ENCODE measurements around the gene IGSF9B. TPM values are rescaled to one million over a fixed set of nuclear protein-coding genes. Genes with fewer than 3 reads are reported as not detected.

IGSF9B gene
- total RNA-seq, 1 experiment from 2014 or later: not detected

DNA sequence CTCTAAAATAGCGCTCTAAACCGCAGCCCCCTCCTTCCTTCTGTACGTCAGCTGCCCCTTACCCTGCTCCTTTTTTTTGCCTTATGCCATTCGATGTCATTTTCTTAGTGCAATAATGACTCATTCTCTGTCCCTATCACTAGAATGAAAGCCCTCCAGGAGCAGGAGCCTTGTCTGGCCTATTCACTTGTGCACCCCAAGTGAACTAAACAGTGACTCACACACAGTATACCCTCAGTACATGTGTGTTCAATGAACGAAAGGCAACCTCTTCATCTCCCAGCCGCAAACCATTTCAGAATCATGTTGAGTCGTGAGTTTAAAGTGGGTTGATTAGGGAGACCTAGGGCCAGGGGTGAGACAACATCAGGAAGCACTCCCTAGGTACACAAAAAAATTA is 60.7 kb downstream of the IGSF9B start:
- Histone ChIP-seq H3K9me3 (ENCODE audit: insufficient read depth, low read depth) (no peaks in the 10 kb centered on the region), H3K4me3 (no peak overlapping the region), H3K9me2 (ENCODE audit: insufficient read depth) (no peaks in the 10 kb centered on the region), H3K4me2 (no peak overlapping the region), H2AFZ (no peak overlapping the region), H3K79me2 (ENCODE audit: low read depth) (no peaks in the 10 kb centered on the region), H4K20me1 (ENCODE audit: insufficient read depth) (no peaks in the 10 kb centered on the region), H3K27me3 (ENCODE audit: insufficient read depth, low read depth) (peaks cover 78% of the 10 kb centered on the region), H3K36me3 (ENCODE audit: low read depth) (no peaks in the 10 kb centered on the region), H3K27ac (no peak overlapping the region), H3K4me1 (replicated peaks; ENCODE audit: insufficient read depth) (no peaks in the 10 kb centered on the region), H3F3A (ENCODE audit: insufficient read depth, low read depth) (no peaks in the 10 kb centered on the region)
- intact Hi-C loops (cut with micrococcal nuclease; ENCODE audit: unreplicated experiment): no loop called here
- ChIA-PET CTCF (no interaction called here), POLR2A (ENCODE audit: unreplicated experiment) (no interaction called here)
- no TSS peak for BruUV-seq (replicated peaks)
- TF ChIP-seq EZH2 (IDR thresholded peaks at IDR 0.05; ENCODE audit: low read depth): no peak
- TF ChIP-seq, protein P1, sequence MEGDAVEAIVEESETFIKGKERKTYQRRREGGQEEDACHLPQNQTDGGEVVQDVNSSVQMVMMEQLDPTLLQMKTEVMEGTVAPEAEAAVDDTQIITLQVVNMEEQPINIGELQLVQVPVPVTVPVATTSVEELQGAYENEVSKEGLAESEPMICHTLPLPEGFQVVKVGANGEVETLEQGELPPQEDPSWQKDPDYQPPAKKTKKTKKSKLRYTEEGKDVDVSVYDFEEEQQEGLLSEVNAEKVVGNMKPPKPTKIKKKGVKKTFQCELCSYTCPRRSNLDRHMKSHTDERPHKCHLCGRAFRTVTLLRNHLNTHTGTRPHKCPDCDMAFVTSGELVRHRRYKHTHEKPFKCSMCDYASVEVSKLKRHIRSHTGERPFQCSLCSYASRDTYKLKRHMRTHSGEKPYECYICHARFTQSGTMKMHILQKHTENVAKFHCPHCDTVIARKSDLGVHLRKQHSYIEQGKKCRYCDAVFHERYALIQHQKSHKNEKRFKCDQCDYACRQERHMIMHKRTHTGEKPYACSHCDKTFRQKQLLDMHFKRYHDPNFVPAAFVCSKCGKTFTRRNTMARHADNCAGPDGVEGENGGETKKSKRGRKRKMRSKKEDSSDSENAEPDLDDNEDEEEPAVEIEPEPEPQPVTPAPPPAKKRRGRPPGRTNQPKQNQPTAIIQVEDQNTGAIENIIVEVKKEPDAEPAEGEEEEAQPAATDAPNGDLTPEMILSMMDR (conservative IDR thresholded peaks at IDR 0.05): no peak
- DNase-seq: no peak

DNA sequence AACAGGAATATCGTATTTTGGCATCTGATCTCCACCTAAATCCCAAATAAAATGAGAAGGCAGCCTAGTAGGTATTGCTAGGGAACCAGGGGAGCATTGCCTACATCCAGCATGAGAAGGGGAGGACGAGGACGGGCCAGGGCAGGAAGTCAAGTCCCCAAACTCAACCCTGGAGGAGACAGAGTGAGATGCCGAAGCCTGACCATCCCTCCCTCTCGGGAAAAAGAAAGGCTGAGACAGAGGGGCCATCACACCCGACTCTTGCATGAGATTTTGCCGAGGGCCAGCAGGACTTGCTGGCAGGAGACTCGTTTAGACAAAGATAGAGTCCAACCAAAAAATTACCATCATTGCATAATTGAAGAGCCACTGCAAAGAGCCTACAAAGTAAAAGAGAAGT is 61.2 kb downstream of the IGSF9B start:
- H3K27ac ChIP-seq: no peak overlapping the region
- CTCF ChIA-PET: no interaction called here
- TF ChIP-seq, protein P1 (conservative IDR thresholded peaks at IDR 0.05): no peak
- TF ChIP-seq EZH2 (IDR thresholded peaks at IDR 0.05; ENCODE audit: low read depth): no peak
- H3K4me2 ChIP-seq: no peak overlapping the region
- peaks cover 73% of the 10 kb centered on the region for H3K27me3 ChIP-seq (ENCODE audit: insufficient read depth, low read depth)
- H3K36me3 ChIP-seq (ENCODE audit: low read depth): no peaks in the 10 kb centered on the region
- H3K79me2 ChIP-seq (ENCODE audit: low read depth): no peaks in the 10 kb centered on the region
- BruUV-seq (replicated peaks): no TSS peak
- intact Hi-C loops (cut with micrococcal nuclease; ENCODE audit: unreplicated experiment): no loop called here
- H2AFZ ChIP-seq: no peak overlapping the region
- no peak for DNase-seq
- H3F3A ChIP-seq (ENCODE audit: insufficient read depth, low read depth): no peaks in the 10 kb centered on the region
- H4K20me1 ChIP-seq (ENCODE audit: insufficient read depth): no peaks in the 10 kb centered on the region
- H3K4me3 ChIP-seq: no peak overlapping the region
- POLR2A ChIA-PET (ENCODE audit: unreplicated experiment): no interaction called here
- no peaks in the 10 kb centered on the region for H3K4me1 ChIP-seq (replicated peaks; ENCODE audit: insufficient read depth)
- H3K9me2 ChIP-seq (ENCODE audit: insufficient read depth): no peaks in the 10 kb centered on the region
- no peaks in the 10 kb centered on the region for H3K9me3 ChIP-seq (ENCODE audit: insufficient read depth, low read depth)

DNA sequence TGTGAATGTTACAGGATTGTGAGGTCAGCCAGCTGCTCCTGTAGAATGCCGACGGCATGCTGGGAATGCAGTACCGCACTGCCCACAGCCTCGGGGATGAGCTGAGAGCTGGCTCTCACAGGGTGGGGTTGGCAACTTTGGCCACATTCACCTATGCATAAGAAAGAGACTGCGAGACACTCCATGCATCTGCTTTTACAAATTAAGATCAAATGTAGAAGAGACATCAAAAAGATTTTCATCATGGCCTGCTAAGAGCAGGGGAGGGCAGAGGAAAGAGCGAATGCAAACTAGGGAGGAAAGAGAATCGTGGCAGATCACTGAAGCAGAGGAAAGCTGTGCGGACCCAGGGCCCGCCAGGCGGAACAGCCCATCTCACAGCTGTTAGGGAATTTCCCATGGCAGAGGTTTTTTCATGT is 61.7 kb downstream of the IGSF9B start:
- BruUV-seq (replicated peaks): no TSS peak
- H3K36me3 ChIP-seq (ENCODE audit: low read depth): no peaks in the 10 kb centered on the region
- no peaks in the 10 kb centered on the region for H3K9me2 ChIP-seq (ENCODE audit: insufficient read depth)
- H2AFZ ChIP-seq: no peak overlapping the region
- H4K20me1 ChIP-seq (ENCODE audit: insufficient read depth): no peaks in the 10 kb centered on the region
- TF ChIP-seq EZH2 (IDR thresholded peaks at IDR 0.05; ENCODE audit: low read depth): no peak
- TF ChIP-seq, protein P1 (conservative IDR thresholded peaks at IDR 0.05): no peak
- intact Hi-C loops (cut with micrococcal nuclease; ENCODE audit: unreplicated experiment): no loop called here
- no peaks in the 10 kb centered on the region for H3K79me2 ChIP-seq (ENCODE audit: low read depth)
- H3K4me3 ChIP-seq: no peak overlapping the region
- H3K9me3 ChIP-seq (ENCODE audit: insufficient read depth, low read depth): no peaks in the 10 kb centered on the region
- no peak overlapping the region for H3K27ac ChIP-seq
- no peak for DNase-seq
- no peaks in the 10 kb centered on the region for H3K4me1 ChIP-seq (replicated peaks; ENCODE audit: insufficient read depth)
- POLR2A ChIA-PET (ENCODE audit: unreplicated experiment): no interaction called here
- H3K27me3 ChIP-seq (ENCODE audit: insufficient read depth, low read depth): peaks cover 70% of the 10 kb centered on the region
- no peaks in the 10 kb centered on the region for H3F3A ChIP-seq (ENCODE audit: insufficient read depth, low read depth)
- CTCF ChIA-PET: no interaction called here
- no peak overlapping the region for H3K4me2 ChIP-seq

All from PC-9 (cell line).